ENCODE data around the gene SND1.

SND1 gene

DNA sequence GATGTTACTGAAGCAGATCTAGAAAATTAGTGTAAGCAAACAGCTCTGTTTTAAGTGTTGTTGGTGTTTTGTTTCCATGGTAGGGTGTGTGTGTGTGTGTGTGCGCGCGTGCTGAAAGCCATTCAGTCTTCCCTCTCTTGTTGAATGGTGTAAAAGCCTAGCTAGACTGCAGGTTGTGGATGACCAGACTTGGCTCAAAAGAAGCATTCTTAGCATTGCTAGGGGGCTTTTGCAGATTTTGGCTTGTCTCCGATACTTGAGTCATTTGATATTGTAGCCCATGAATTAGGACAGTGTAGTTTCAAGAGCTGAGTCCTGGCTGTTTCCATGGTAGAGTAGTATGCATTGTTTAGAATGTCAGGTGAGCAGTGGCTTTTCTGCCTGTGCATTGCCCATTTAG is 99.1 kb downstream of the SND1 start:
- TF ChIP-seq, protein P1, sequence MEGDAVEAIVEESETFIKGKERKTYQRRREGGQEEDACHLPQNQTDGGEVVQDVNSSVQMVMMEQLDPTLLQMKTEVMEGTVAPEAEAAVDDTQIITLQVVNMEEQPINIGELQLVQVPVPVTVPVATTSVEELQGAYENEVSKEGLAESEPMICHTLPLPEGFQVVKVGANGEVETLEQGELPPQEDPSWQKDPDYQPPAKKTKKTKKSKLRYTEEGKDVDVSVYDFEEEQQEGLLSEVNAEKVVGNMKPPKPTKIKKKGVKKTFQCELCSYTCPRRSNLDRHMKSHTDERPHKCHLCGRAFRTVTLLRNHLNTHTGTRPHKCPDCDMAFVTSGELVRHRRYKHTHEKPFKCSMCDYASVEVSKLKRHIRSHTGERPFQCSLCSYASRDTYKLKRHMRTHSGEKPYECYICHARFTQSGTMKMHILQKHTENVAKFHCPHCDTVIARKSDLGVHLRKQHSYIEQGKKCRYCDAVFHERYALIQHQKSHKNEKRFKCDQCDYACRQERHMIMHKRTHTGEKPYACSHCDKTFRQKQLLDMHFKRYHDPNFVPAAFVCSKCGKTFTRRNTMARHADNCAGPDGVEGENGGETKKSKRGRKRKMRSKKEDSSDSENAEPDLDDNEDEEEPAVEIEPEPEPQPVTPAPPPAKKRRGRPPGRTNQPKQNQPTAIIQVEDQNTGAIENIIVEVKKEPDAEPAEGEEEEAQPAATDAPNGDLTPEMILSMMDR (IDR thresholded peaks at IDR 0.05; ENCODE audit: extremely low read depth, missing control alignments) = no peak
- no peak for DNase-seq (ENCODE audit: low spot score)

DNA sequence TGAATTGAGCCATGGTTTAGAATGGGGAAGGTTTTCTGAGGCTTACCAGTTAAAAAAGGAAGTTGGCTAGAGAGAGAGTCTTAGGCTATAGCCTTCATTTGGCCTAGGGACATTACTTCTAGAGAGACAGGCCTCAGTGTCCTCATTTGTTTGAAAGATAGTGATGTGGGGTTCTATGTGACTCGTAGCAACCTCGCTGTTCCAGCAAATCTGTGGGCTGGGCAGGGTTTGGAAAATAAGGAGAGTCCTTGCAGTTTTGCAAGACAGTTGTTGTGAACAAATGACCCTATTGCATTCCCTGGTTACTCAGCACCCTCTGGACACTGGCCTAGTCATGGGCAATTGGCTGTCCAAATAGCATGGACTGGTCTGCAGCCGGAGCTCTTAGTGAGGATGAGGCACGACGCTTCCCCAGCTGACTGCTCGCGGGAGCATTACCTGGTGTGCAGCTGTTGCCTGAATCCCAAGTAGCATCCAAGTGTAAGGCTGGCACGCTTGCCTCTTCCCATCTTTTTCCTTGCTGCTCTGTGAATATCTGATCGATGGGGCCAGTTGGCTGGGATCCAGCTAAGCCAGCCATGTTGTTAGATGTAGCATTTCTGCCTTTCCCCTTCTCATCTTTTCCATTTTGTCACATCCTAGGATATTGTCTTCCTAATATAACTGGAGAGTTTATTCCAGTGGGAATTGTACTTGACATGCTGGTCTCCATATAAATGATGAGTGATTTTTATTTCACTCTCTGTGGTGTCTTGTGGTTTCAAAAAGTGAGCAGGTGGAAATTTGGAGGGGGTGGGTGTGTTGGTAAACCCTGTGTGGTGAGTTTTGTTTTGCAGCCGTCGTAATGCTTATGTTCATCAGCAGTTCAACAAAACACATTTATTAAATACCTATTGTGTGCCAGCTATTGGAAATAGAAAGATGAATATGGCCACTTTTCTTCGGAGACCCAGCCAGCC is 99.8 kb downstream of the SND1 start:
- no peak for DNase-seq (ENCODE audit: low spot score)

DNA sequence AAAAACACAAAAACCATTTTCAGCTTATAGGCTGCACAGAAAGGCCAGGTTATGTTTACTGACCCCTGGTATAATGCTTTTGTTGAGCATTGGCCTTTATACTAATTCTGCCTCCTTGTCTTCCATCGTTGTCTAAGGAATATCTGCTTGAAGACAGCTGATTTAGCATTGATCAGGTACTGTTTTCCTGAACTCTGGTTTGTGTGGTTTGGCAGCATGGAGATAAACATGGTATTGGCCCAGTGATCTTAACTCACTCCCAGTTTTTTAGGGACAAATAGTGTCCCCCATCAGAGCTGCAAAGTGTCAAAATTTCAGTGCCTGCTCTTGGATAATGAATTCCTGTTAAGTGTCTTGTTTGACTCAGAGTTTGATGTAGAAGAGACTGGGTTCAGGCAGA is 100.8 kb downstream of the SND1 start:
- TF ChIP-seq, protein P1 (IDR thresholded peaks at IDR 0.05; ENCODE audit: extremely low read depth, missing control alignments) = no peak
- no peak for DNase-seq (ENCODE audit: low spot score)

More for the DNA sequence above, 99.8 kb downstream of the SND1 start:
- TF ChIP-seq, protein P1 (IDR thresholded peaks at IDR 0.05; ENCODE audit: extremely low read depth, missing control alignments) = no peak

DNA sequence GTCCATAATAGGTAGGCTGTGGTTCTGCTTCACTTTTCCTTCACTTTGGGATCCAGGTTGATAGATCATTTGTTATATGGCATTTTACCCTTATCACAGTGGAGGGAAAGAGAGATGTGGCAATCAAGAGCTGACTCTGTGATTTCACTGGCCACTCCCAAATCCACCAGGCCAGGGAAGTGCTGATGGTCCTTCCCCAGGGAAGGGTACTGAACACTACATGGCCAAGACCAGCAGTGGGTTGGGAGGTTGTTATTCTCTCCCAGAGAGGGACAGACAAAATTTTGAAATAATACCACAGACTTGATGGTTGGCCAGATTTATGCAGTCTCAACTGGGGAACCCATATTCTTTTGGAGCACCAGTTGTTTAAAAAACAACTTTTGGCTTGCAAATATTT is 102.5 kb downstream of the SND1 start:
- TF ChIP-seq, protein P1 (IDR thresholded peaks at IDR 0.05; ENCODE audit: extremely low read depth, missing control alignments) = no peak

DNA sequence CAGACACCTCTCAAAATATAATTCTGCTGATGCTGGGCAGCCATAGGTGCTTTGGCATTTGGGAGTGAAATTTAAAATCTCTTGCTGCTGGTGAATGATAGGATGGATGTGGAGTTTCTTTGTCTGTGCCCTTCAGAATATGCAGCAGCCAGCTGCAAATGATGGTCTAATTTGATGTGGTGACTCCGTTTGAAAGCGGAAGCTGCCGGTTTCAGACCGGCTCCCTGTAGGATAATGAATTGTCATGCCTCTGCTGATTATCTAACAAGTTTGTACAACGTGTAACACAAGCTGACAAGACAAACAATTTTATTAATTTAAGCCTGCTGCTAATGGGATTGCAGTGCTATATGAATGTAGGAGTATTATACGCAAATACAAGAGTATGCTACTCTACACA is 103.5 kb downstream of the SND1 start:
- TF ChIP-seq, protein P1 (IDR thresholded peaks at IDR 0.05; ENCODE audit: extremely low read depth, missing control alignments) = no peak
- no peak for DNase-seq (ENCODE audit: low spot score)

More for the DNA sequence above, 102.5 kb downstream of the SND1 start:
- no peak for DNase-seq (ENCODE audit: low spot score)

DNA sequence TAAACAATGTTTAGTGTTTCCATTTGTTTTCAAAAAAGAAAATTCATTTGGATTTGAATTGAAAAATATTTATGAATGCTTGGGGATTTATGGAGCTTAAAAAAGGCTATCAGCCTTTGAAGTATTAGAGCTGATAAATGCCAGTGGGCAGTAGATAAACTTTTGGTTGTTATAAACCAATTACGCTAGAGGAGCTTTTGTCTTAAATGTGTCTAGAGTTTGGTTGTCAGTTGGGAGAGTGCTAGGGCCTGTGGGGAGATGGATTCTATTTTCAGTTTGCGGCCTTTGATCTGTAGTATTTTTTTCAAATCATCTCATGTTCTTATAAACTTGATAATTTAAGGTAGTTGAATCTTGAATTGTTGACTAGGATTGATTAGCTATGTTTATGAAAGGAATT is 104.0 kb downstream of the SND1 start:
- DNase-seq (ENCODE audit: low spot score) = no peak
- TF ChIP-seq, protein P1 (IDR thresholded peaks at IDR 0.05; ENCODE audit: extremely low read depth, missing control alignments) = no peak

DNA sequence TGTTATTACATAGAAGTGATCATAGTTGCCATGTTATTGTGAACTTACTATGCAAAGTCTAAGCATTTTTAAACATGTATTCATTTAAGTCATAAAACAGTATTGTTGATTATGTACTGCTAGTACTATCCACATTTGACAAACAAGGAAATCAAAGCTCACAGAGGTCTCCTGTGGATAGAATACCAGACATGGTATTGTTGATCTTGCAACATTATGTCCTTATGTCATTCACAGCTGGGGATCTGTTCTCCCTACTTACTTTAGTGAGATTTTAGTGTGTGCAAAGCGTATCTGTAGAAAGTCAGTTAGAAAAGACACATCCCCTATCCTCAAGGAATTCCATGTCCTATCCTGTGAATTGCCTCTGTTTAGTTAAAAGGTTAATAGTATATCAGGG is 106.1 kb downstream of the SND1 start:
- TF ChIP-seq, protein P1 (IDR thresholded peaks at IDR 0.05; ENCODE audit: extremely low read depth, missing control alignments) = no peak
- DNase-seq (ENCODE audit: low spot score) = no peak

All from GM20000 (cell line).